GM11168 (cell line): Measurements from ENCODE around the gene WDR72.

Source experiments
- in situ Hi-C: fragments of 300-500 bp; cut with MboI; formaldehyde crosslinking; loops from one replicate; pipeline ENCODE4 v1.12.0; 2022; ENCODE audit warnings: low sequenced_read_pairs; ENCODE audit not compliant: unreplicated experiment

WDR72 gene

GRCh38 chr15:53472210-53472609 lies 287.3 kb downstream of the WDR72 start:
- in situ Hi-C loops = no loop called here

- in situ Hi-C loops = no loop called here
Observed at GRCh38 chr15:53470743-53471142, 288.7 kb downstream of the WDR72 start.

GRCh38 chr15:53469422-53469821 lies 290.0 kb downstream of the WDR72 start:
- in situ Hi-C loops = no loop called here
